GM21529 (cell line): ENCODE data around the gene VAC14.

ENCODE experiments used
- ATAC-seq: cut with Tn5 transposase; IDR thresholded peaks from one replicate; pipeline ENCODE4 v1.9.1; 2021; ENCODE audit not compliant: unreplicated experiment

Gene VAC14

GRCh38 chr16:70725912-70726828, 74.8 kb downstream of the VAC14 start:
- ATAC-seq, result no peak

GRCh38 chr16:70725024-70725911, 75.7 kb downstream of the VAC14 start:
- ATAC-seq, result no peak

- no peak for ATAC-seq
These were observed 76.6 kb downstream of the VAC14 start for GRCh38 chr16:70724146-70725023.

- no peak for ATAC-seq
These were observed 77.2 kb downstream of the VAC14 start for GRCh38 chr16:70723740-70724145.

- no peak for ATAC-seq
These were observed 79.6 kb downstream of the VAC14 start for GRCh38 chr16:70721202-70721963.

GRCh38 chr16:70720425-70721201, 80.3 kb downstream of the VAC14 start:
- ATAC-seq, result no peak

- no peak for ATAC-seq
These were observed 83.9 kb downstream of the VAC14 start for GRCh38 chr16:70717065-70717464.

GRCh38 chr16:70715860-70716357, 85.0 kb downstream of the VAC14 start:
- ATAC-seq, result no peak

- no peak for ATAC-seq
These were observed 85.7 kb downstream of the VAC14 start for GRCh38 chr16:70715055-70715858.

GRCh38 chr16:70714581-70715054, 86.3 kb downstream of the VAC14 start:
- no peak for ATAC-seq

- no peak for ATAC-seq
These were observed 87.1 kb downstream of the VAC14 start for GRCh38 chr16:70713824-70714223.

GRCh38 chr16:70713342-70713741, 87.6 kb downstream of the VAC14 start:
- ATAC-seq, result no peak

- no peak for ATAC-seq
These were observed 88.0 kb downstream of the VAC14 start for GRCh38 chr16:70712942-70713341.

- no peak for ATAC-seq
These were observed 88.6 kb downstream of the VAC14 start for GRCh38 chr16:70712359-70712758.

GRCh38 chr16:70711211-70712031, 89.5 kb downstream of the VAC14 start:
- no peak for ATAC-seq

- no peak for ATAC-seq
These were observed 90.3 kb downstream of the VAC14 start for GRCh38 chr16:70710422-70711210.

- no peak for ATAC-seq
These were observed 91.0 kb downstream of the VAC14 start for GRCh38 chr16:70709942-70710341.
